HG02884 (cell line): ENCODE measurements around the gene C2orf74.

Experiments used
- ATAC-seq: cut with Tn5 transposase; IDR thresholded peaks from one replicate; pipeline ENCODE4 v1.9.1; 2021; ENCODE audit warnings: mild to moderate bottlenecking, moderate library complexity; ENCODE audit not compliant: unreplicated experiment

The C2orf74 gene

GRCh38 chr2:61210332-61210981, 48.5 kb downstream of the C2orf74 start:
- no peak for ATAC-seq

GRCh38 chr2:61214171-61214570, 52.2 kb downstream of the C2orf74 start:
- ATAC-seq: no peak
